HepG2 (cell line): ENCODE measurements around the gene ORC3. TPM values are rescaled to one million over a fixed set of nuclear protein-coding genes. Genes with fewer than 3 reads are reported as not detected.

ENCODE experiments used
- ATAC-seq: fragments of 200-7000 bp; cut with Tn5 transposase; 3 replicates; pipeline ENCODE4 v1.9.1; 2020; ENCODE audit warnings: mild to moderate bottlenecking, moderate library complexity
- BruUV-seq: library from RNA; stranded (reverse); fragments of 400-500 nt; replicated peaks from 2 replicates; lab custom pipeline; 2021; lab: Mats Ljungman, UMichigan
- CTCF ChIA-PET: fragments of 300-600 bp; formaldehyde crosslinking; extraction: SDS; loops from one replicate; lab custom pipeline; 2021; ENCODE audit warnings: low total read pairs, inconsistent platforms, low intra/inter-chr PET ratio; lab: Yijun Ruan, JAX
- POLR2A ChIA-PET: fragments of 350-600 bp; sonication (Branson Sonifier 250); formaldehyde crosslinking; loops from one replicate; lab custom pipeline; 2020; ENCODE audit warnings: antibody characterized with exemption, inconsistent platforms; lab: Yijun Ruan, JAX
- DNase-seq: peaks from one replicate; pipeline ENCODE4 v3.0.0-alpha.2; 2015; ENCODE audit warnings: low spot score
- FAIRE-seq: peaks from 3 replicates; lab custom pipeline; 2011; peaks lifted over from hg19 to GRCh38; lab: Jason Lieb, UNC
- H2AFZ ChIP-seq: one replicate; pipeline ENCODE4 v1.6.1; 2011; ENCODE audit warnings: low read length, inconsistent platforms
- H3K27ac ChIP-seq: fragments of 300-600 bp; 3 replicates; pipeline ENCODE4 v1.8.0; 2011; ENCODE audit warnings: mixed run types, mild to moderate bottlenecking, mixed read lengths, low read length, inconsistent platforms; ENCODE audit not compliant: insufficient read depth; ENCODE audit errors: extremely low read length
- H3K27me3 ChIP-seq, 2 experiments: fragments of 200-600 bp in 1 of 2; 2 replicates in 1 of 2; 3 replicates in 1 of 2; pipeline versions ENCODE4 v1.6.0 to v1.8.0; 2011; ENCODE audit warnings: low read length in 2 of 2, mild to moderate bottlenecking in 2 of 2, moderate library complexity in 2 of 2, inconsistent platforms in 1 of 2; ENCODE audit not compliant: insufficient read depth in 2 of 2, control insufficient read depth in 1 of 2
- H3K36me3 ChIP-seq, 2 experiments: fragments of 200-600 bp in 1 of 2; replicated peaks in 1 of 2; 2 replicates in 1 of 2; 3 replicates in 1 of 2; pipeline versions ENCODE4 v1.5.1 to v1.8.0; 2011; ENCODE audit warnings: low read length in 2 of 2, inconsistent platforms in 1 of 2; ENCODE audit not compliant: insufficient read depth in 2 of 2, control insufficient read depth in 1 of 2
- H3K4me1 ChIP-seq: 2 replicates; pipeline ENCODE4 v1.5.1; 2012; ENCODE audit warnings: low read length, inconsistent platforms; ENCODE audit not compliant: insufficient read depth
- H3K4me2 ChIP-seq: 2 replicates; pipeline ENCODE4 v1.6.0; 2011; ENCODE audit warnings: low read depth, low read length, inconsistent platforms
- H3K4me3 ChIP-seq, 3 experiments: fragments of 200-600 bp in 1 of 3; sonication (generic), shearing (Covaris generic) in 1 of 3; replicated peaks in 1 of 3; 2 replicates each; pipeline ENCODE4 v1.5.1; 2011 to 2016; ENCODE audit warnings: low read length in 3 of 3, inconsistent platforms in 2 of 3, low read depth in 2 of 3, mild to moderate bottlenecking in 2 of 3, control low read depth in 1 of 3, mixed read lengths in 1 of 3; ENCODE audit not compliant: insufficient read depth in 1 of 3
- H3K79me2 ChIP-seq: one replicate; pipeline ENCODE4 v1.6.1; 2011; ENCODE audit warnings: low read length, inconsistent platforms; ENCODE audit not compliant: insufficient read depth
- H3K9ac ChIP-seq: 2 replicates; pipeline ENCODE4 v1.6.0; 2011; ENCODE audit warnings: mild to moderate bottlenecking, low read depth, low read length, inconsistent platforms; ENCODE audit not compliant: insufficient read depth
- H3K9me3 ChIP-seq: 2 replicates; pipeline ENCODE4 v1.5.1; 2012; ENCODE audit warnings: mild to moderate bottlenecking, low read length
- H4K20me1 ChIP-seq: 2 replicates; pipeline ENCODE4 v1.6.0; 2011; ENCODE audit warnings: inconsistent platforms, mild to moderate bottlenecking, low read length, moderate library complexity; ENCODE audit not compliant: insufficient read depth
- CBFB ChIP-seq: sonication (generic); formaldehyde crosslinking; IDR thresholded peaks from 2 replicates; pipeline ENCODE4 v1.4.0; 2020; ENCODE audit warnings: missing genetic modification reagents
- CCAR2 ChIP-seq: fragments of 200-400 bp; formaldehyde crosslinking; optimal IDR thresholded peaks from 2 replicates; pipeline ENCODE3; 2018; ENCODE audit warnings: low read depth, mild to moderate bottlenecking, low read length, moderate library complexity
- DMAP1 ChIP-seq: IDR thresholded peaks from 2 replicates; pipeline ENCODE4 v1.6.1; 2016
- GLMP ChIP-seq: sonication (generic); formaldehyde crosslinking; IDR thresholded peaks from 2 replicates; pipeline ENCODE4 v1.9.0; 2021; ENCODE audit warnings: missing genetic modification reagents, mild to moderate bottlenecking, borderline replicate concordance
- JUNB ChIP-seq: sonication (generic); formaldehyde crosslinking; IDR thresholded peaks from 2 replicates; pipeline ENCODE4 v1.8.0; 2022; ENCODE audit warnings: missing genetic modification reagents, mild to moderate bottlenecking, borderline replicate concordance
- MAF1 ChIP-seq: sonication (generic); formaldehyde crosslinking; IDR thresholded peaks from 2 replicates; pipeline ENCODE4 v1.5.0; 2020; ENCODE audit warnings: missing genetic modification reagents, borderline replicate concordance
- PRDM10 ChIP-seq: sonication (generic); formaldehyde crosslinking; IDR thresholded peaks from 2 replicates; pipeline ENCODE4 v1.4.0; 2020; ENCODE audit warnings: low read depth, missing genetic modification reagents
- SIX4 ChIP-seq: sonication (generic); formaldehyde crosslinking; IDR thresholded peaks from 2 replicates; pipeline ENCODE4 v1.4.0; 2020; ENCODE audit warnings: missing genetic modification reagents
- ZFP36L2 ChIP-seq: sonication (generic); formaldehyde crosslinking; IDR thresholded peaks from 2 replicates; pipeline ENCODE4 v1.4.0; 2020; ENCODE audit warnings: missing genetic modification reagents
- ZNF230 ChIP-seq: sonication (generic); formaldehyde crosslinking; IDR thresholded peaks from 2 replicates; pipeline ENCODE4 v1.4.0; 2020; ENCODE audit warnings: mild to moderate bottlenecking, missing genetic modification reagents
- ZNF234 ChIP-seq: sonication (generic); formaldehyde crosslinking; conservative IDR thresholded peaks from 2 replicates; pipeline ENCODE4 v1.5.1; 2020; ENCODE audit warnings: mild to moderate bottlenecking, missing genetic modification reagents
- ZNF484 ChIP-seq: sonication (generic); formaldehyde crosslinking; IDR thresholded peaks from 2 replicates; pipeline ENCODE4 v1.5.1; 2020; ENCODE audit warnings: mild to moderate bottlenecking, low read depth, missing genetic modification reagents, borderline replicate concordance
- ZNF556 ChIP-seq: sonication (generic); formaldehyde crosslinking; IDR thresholded peaks from 2 replicates; pipeline ENCODE4 v1.4.0; 2020; ENCODE audit warnings: mild to moderate bottlenecking, missing genetic modification reagents, borderline replicate concordance
- ZNF616 ChIP-seq: sonication (generic); formaldehyde crosslinking; IDR thresholded peaks from 2 replicates; pipeline ENCODE4 v1.5.0; 2020; ENCODE audit warnings: low read depth, mild to moderate bottlenecking, missing genetic modification reagents
- ZNF83 ChIP-seq: sonication (generic); formaldehyde crosslinking; IDR thresholded peaks from 2 replicates; pipeline ENCODE4 v1.4.0; 2020; ENCODE audit warnings: missing genetic modification reagents, mild to moderate bottlenecking, borderline replicate concordance
- WGBS: methylation state at CpG from one replicate; pipeline ENCODE4 v1.1.6; 2017; ENCODE audit warnings: low lambda C conversion rate; 5-methylcytosine and 5-hydroxymethylcytosine counted together
- in situ Hi-C: cut with HindIII; loops from 2 replicates; pipeline ENCODE4 v1.10.0; 2017; ENCODE audit warnings: low pct_unique_long_range_greater_than_20kb; ENCODE audit not compliant: extremely low pct_ligation_motif_present
- intact Hi-C: fragments of 100-400 bp; cut with micrococcal nuclease; formaldehyde crosslinking; loops from one replicate; pipeline ENCODE4 v1.10.0; 2022; ENCODE audit not compliant: unreplicated experiment
- polyA plus RNA-seq, 8 experiments: library from polyadenylated mRNA; depleted of rRNA in 3 of 8; stranded (reverse) in 7 of 8; unstranded in 1 of 8; fragments of >200 nt; fragmentation: Illumina TruSeq in 4 of 8; extraction: Trizol in 4 of 8; gene quantifications; 2 replicates each; pipeline versions ENCODE4 v1.2.1 to v1.2.3, GENCODE V29; 2011 to 2016; ENCODE audit warnings: low read depth in 4 of 8, missing spikeins in 1 of 8, mixed read lengths in 1 of 8; ENCODE audit not compliant: insufficient read depth in 1 of 8
- total RNA-seq, 5 experiments: library from RNA; depleted of rRNA; stranded (reverse); fragments of >200 nt; fragmentation: Illumina TruSeq; extraction: Trizol; gene quantifications; 2 replicates each; pipeline ENCODE4 v1.2.3, GENCODE V29; 2016; ENCODE audit warnings: low read depth in 1 of 5
- TF ChIP-seq, protein P1 (sequence below): sonication (generic); formaldehyde crosslinking; IDR thresholded peaks from 2 replicates; pipeline ENCODE4 v1.4.0; 2020; ENCODE audit warnings: missing genetic modification reagents
- TF ChIP-seq, protein P2 (sequence below): sonication (generic); formaldehyde crosslinking; IDR thresholded peaks from 2 replicates; pipeline ENCODE4 v1.4.0; 2020; ENCODE audit warnings: missing genetic modification reagents

The ORC3 gene
- total and polyA plus RNA-seq, 2 of the 13 experiments (the other 11 are each of a cell fraction or from before 2014, with no cell fraction given): 21.8 to 43.5 TPM

GRCh38 chr6:87682310-87682709, 92.4 kb downstream of the ORC3 start (continued):
- TF ChIP-seq GLMP (CRISPR knock-in tag) (no peak), ZNF234 (CRISPR knock-in tag) (no peak), CBFB (CRISPR knock-in tag) (no peak), ZFP36L2 (no peak), CCAR2 (no peak)

DNA sequence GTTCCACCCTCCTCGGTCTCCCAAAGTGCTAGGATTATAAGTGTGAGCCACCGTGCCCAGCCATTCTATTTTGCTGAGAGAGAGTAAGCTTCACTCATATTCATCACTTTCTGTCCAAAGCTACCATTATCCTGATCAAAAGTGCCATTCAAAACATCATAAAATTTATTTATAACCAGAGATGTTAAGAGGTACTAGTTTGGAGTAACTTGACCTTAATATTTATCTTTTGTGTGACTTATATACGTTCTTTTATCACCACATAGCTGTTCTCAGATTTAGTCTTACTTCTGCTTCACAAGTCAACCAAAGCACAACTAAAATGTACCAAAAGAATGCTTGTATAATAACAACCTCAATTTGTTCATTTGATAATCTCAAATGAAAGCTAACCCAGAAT, 94.0 kb downstream of the ORC3 start:
- no peak for DNase-seq
- Histone ChIP-seq H3K27me3 (no peaks in the 10 kb centered on the region), H3K36me3 (peaks cover 3 to 27% of the 10 kb centered on the region in 2 experiments; a peak in 3 of 5 replicates), H3K27ac (no peak overlapping the region), H3K9me3 (no peaks in the 10 kb centered on the region), H3K9ac (no peak overlapping the region), H3K4me1 (peaks cover 66% of the 10 kb centered on the region), H3K4me3 (no peak overlapping the region), H4K20me1 (peaks cover 36% of the 10 kb centered on the region), H3K79me2 (peaks cover 93% of the 10 kb centered on the region), H2AFZ (no peak overlapping the region), H3K4me2 (no peak overlapping the region)
- BruUV-seq: no TSS peak
- POLR2A ChIA-PET: no interaction called here
- in situ Hi-C loops (no loop called here), intact Hi-C loops (no loop called here)
- over 99% methylated on average over 3 of the region's 3 CpGs for WGBS
- CTCF ChIA-PET: no interaction called here
- ATAC-seq: no peak
- no peak for FAIRE-seq
- TF ChIP-seq PRDM10 (CRISPR knock-in tag) (no peak), ZNF484 (CRISPR knock-in tag) (no peak), DMAP1 (CRISPR knock-in tag) (no peak), SIX4 (CRISPR knock-in tag) (no peak), ZNF616 (no peak), ZNF83 (no peak), JUNB (CRISPR knock-in tag) (no peak), MAF1 (CRISPR knock-in tag) (no peak), ZNF556 (CRISPR knock-in tag) (no peak), ZNF230 (CRISPR knock-in tag) (no peak)
- TF ChIP-seq, protein P1, sequence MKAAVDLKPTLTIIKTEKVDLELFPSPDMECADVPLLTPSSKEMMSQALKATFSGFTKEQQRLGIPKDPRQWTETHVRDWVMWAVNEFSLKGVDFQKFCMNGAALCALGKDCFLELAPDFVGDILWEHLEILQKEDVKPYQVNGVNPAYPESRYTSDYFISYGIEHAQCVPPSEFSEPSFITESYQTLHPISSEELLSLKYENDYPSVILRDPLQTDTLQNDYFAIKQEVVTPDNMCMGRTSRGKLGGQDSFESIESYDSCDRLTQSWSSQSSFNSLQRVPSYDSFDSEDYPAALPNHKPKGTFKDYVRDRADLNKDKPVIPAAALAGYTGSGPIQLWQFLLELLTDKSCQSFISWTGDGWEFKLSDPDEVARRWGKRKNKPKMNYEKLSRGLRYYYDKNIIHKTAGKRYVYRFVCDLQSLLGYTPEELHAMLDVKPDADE (CRISPR knock-in tag): no peak
- TF ChIP-seq, protein P2, sequence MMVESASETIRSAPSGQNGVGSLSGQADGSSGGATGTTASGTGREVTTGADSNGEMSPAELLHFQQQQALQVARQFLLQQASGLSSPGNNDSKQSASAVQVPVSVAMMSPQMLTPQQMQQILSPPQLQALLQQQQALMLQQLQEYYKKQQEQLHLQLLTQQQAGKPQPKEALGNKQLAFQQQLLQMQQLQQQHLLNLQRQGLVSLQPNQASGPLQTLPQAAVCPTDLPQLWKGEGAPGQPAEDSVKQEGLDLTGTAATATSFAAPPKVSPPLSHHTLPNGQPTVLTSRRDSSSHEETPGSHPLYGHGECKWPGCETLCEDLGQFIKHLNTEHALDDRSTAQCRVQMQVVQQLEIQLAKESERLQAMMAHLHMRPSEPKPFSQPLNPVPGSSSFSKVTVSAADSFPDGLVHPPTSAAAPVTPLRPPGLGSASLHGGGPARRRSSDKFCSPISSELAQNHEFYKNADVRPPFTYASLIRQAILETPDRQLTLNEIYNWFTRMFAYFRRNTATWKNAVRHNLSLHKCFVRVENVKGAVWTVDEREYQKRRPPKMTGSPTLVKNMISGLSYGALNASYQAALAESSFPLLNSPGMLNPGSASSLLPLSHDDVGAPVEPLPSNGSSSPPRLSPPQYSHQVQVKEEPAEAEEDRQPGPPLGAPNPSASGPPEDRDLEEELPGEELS (CRISPR knock-in tag): no peak
